Measurements from ENCODE around the gene IKZF2. TPM values are rescaled to one million over a fixed set of nuclear protein-coding genes. Genes with fewer than 3 reads are reported as not detected.
A peak's percentile ranks its signal among the peaks of the same experiment; 100 is the strongest.

Gene IKZF2
- total RNA-seq, 1 donor from 2014 or later = 57.0 TPM

- no peak for DNase-seq (ENCODE audit: extremely low spot score, unreplicated experiment)
- Mint-ChIP-seq H3K9me3 (no peaks in the 10 kb centered on the region), H3K4me3 (no peak overlapping the region), H3K36me3 (no peaks in the 10 kb centered on the region), H3K27ac (no peak overlapping the region), H3K27me3 (no peaks in the 10 kb centered on the region), H3K4me1 (ENCODE audit: unreplicated experiment) (peaks cover 11% of the 10 kb centered on the region)
- no peak for TF ChIP-seq CTCF (conservative IDR thresholded peaks at IDR 0.05)
Observed at GRCh38 chr2:213125646-213126347, 25.6 kb downstream of the IKZF2 start.

- no peak for DNase-seq (ENCODE audit: extremely low spot score, unreplicated experiment)
- Mint-ChIP-seq H3K4me1 (ENCODE audit: unreplicated experiment) (peaks cover 31% of the 10 kb centered on the region), H3K27ac (peak overlapping the region; percentile 59), H3K36me3 (peaks cover 4% of the 10 kb centered on the region), H3K27me3 (no peaks in the 10 kb centered on the region), H3K9me3 (no peaks in the 10 kb centered on the region), H3K4me3 (no peak overlapping the region)
- TF ChIP-seq CTCF (conservative IDR thresholded peaks at IDR 0.05) = no peak
Observed at GRCh38 chr2:213122725-213123124, 28.7 kb downstream of the IKZF2 start.

GRCh38 chr2:213121690-213122089 lies 29.7 kb downstream of the IKZF2 start:
- Mint-ChIP-seq H3K27ac (no peak overlapping the region), H3K27me3 (no peaks in the 10 kb centered on the region), H3K9me3 (no peaks in the 10 kb centered on the region), H3K36me3 (peaks cover 4% of the 10 kb centered on the region), H3K4me1 (ENCODE audit: unreplicated experiment) (peaks cover 31% of the 10 kb centered on the region), H3K4me3 (no peak overlapping the region)
- DNase-seq (ENCODE audit: extremely low spot score, unreplicated experiment) = no peak
- TF ChIP-seq CTCF (conservative IDR thresholded peaks at IDR 0.05) = no peak

GRCh38 chr2:213119061-213119809 lies 32.2 kb downstream of the IKZF2 start:
- peak overlapping the region; percentile 78 for H3K27ac Mint-ChIP-seq
- no peaks in the 10 kb centered on the region for H3K27me3 Mint-ChIP-seq
- H3K4me1 Mint-ChIP-seq (ENCODE audit: unreplicated experiment) = peaks cover 31% of the 10 kb centered on the region
- no peaks in the 10 kb centered on the region for H3K9me3 Mint-ChIP-seq
- no peak for TF ChIP-seq CTCF (conservative IDR thresholded peaks at IDR 0.05)
- H3K4me3 Mint-ChIP-seq = no peak overlapping the region
- H3K36me3 Mint-ChIP-seq = peaks cover 4% of the 10 kb centered on the region
- no peak for DNase-seq (ENCODE audit: extremely low spot score, unreplicated experiment)

- Mint-ChIP-seq H3K4me3 (no peak overlapping the region), H3K9me3 (no peaks in the 10 kb centered on the region), H3K27me3 (no peaks in the 10 kb centered on the region), H3K4me1 (ENCODE audit: unreplicated experiment) (peaks cover 17% of the 10 kb centered on the region), H3K36me3 (no peaks in the 10 kb centered on the region), H3K27ac (no peak overlapping the region)
- TF ChIP-seq CTCF (conservative IDR thresholded peaks at IDR 0.05) = no peak
- no peak for DNase-seq (ENCODE audit: extremely low spot score, unreplicated experiment)
Observed at GRCh38 chr2:213108308-213108707, 43.1 kb downstream of the IKZF2 start.
